ENCODE data around the gene TESPA1. TPM values are rescaled to one million over a fixed set of nuclear protein-coding genes. Genes with fewer than 3 reads are reported as not detected.

Gene TESPA1
- total and polyA plus RNA-seq, 2 of the 8 experiments (the other 6 are each of a cell fraction or from before 2014, with no cell fraction given): not detected

DNA sequence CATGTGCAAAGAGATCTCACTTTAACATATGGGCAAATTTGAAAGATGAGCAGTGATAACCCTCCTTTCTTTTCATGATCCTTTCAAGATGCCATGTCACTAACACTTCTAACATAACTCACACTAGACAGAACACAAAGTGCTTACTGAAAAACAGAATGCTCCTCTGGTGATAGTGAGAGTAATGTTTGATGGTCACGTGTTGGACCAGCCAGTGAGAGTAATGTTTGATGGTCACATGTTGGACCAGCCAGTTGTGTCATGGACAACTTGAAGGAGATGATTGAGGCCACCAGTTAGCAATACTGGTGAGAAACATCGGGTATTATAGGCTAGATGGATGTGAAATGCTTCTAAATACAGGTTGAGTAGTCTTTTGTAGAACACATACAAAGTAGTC is 40.9 kb upstream of the TESPA1 start:
- H3K4ac ChIP-seq (replicated peaks; ENCODE audit: insufficient read length, low read depth, low read length): no peak overlapping the region
- H2BK20ac ChIP-seq (ENCODE audit: low read length): no peak overlapping the region
- no peak overlapping the region for H4K91ac ChIP-seq (replicated peaks; ENCODE audit: insufficient read length, low read length)
- WGBS, 2 experiments (ENCODE audit: extremely low coverage in 1 of 2, insufficient coverage in 1 of 2, insufficient read length in 1 of 2, insufficient replicate concordance in 2 of 2, low coverage in 1 of 2, low lambda C conversion rate in 2 of 2, missing lambda C conversion rate in 1 of 2): 89% methylated on average over 2 of the region's 2 CpGs; no CpG with 5 or more reads in 1 of the 2 experiments
- ChIA-PET POLR2A (ENCODE audit: partially characterized antibody) (no interaction called here), CTCF (ENCODE audit: partially characterized antibody) (interaction anchor here (1.8 kb wide), 1 partner anchor 47 kb away, joined by 8 read pairs; no protein-coding TSS in a partner anchor)
- H3K23me2 ChIP-seq (ENCODE audit: low read depth, low read length): no peaks in the 10 kb centered on the region
- H3K79me2 ChIP-seq (ENCODE audit: control insufficient read depth in 1 of 2, insufficient read depth in 2 of 2, low read length in 2 of 2): no peaks in the 10 kb centered on the region
- H2BK12ac ChIP-seq (ENCODE audit: low read depth, low read length): no peak overlapping the region
- H3K18ac ChIP-seq (ENCODE audit: extremely low read depth, low read length): no peak overlapping the region
- H2BK5ac ChIP-seq (ENCODE audit: low read depth, low read length): no peak overlapping the region
- H3K56ac ChIP-seq (replicated peaks; ENCODE audit: insufficient read length, low read depth, low read length): no peak overlapping the region
- no peak overlapping the region for H3K27ac ChIP-seq (ENCODE audit: low read depth, low read length)
- H3K79me1 ChIP-seq (ENCODE audit: low read depth, low read length): no peaks in the 10 kb centered on the region
- no peak overlapping the region for H2BK120ac ChIP-seq (replicated peaks; ENCODE audit: low read depth, low read length)
- H3K27me3 ChIP-seq (replicated peaks in 1 of 4; ENCODE audit: control insufficient read depth in 3 of 4, extremely low read depth in 1 of 4, insufficient read depth in 3 of 4, low read length in 3 of 4): no peaks in the 10 kb centered on the region
- H2AFZ ChIP-seq (ENCODE audit: low read length): no peak overlapping the region
- H3K4me1 ChIP-seq (replicated peaks in 1 of 4; ENCODE audit: control insufficient read depth in 3 of 4, insufficient read depth in 4 of 4, low read length in 3 of 4): no peaks in the 10 kb centered on the region
- H2AK5ac ChIP-seq (ENCODE audit: low read depth, low read length): no peak overlapping the region
- H3K23ac ChIP-seq (ENCODE audit: insufficient read length): no peak overlapping the region
- no peak for DNase-seq (ENCODE audit: low read depth in 1 of 2, low spot score in 2 of 2)
- no peak overlapping the region for H3K4me2 ChIP-seq (ENCODE audit: insufficient read depth in 1 of 2, low read depth in 2 of 2, low read length in 2 of 2)
- H2BK15ac ChIP-seq (ENCODE audit: low read length): no peak overlapping the region
- no peak overlapping the region for H3K14ac ChIP-seq (ENCODE audit: insufficient read length)
- FAIRE-seq: no peak
- H3K4me3 ChIP-seq (ENCODE audit: extremely low read depth in 1 of 4, insufficient read depth in 2 of 4, low read depth in 3 of 4, low read length in 4 of 4): no peak overlapping the region
- H4K8ac ChIP-seq (ENCODE audit: extremely low read depth, insufficient read depth, low read length): no peak overlapping the region
- no peaks in the 10 kb centered on the region for H3K9me3 ChIP-seq (ENCODE audit: insufficient read depth in 2 of 2, low read depth in 1 of 2, low read length in 1 of 2)
- H3K36me3 ChIP-seq (ENCODE audit: control insufficient read depth in 2 of 4, insufficient read depth in 4 of 4, low read length in 3 of 4): no peaks in the 10 kb centered on the region
- no peaks in the 10 kb centered on the region for H4K20me1 ChIP-seq (replicated peaks in 1 of 2; ENCODE audit: control insufficient read depth in 1 of 2, insufficient read depth in 2 of 2, low read length in 2 of 2)
- no peak overlapping the region for H3K9ac ChIP-seq (replicated peaks in 1 of 4; ENCODE audit: extremely low read depth in 1 of 4, low read depth in 3 of 4, low read length in 3 of 4)
- no peak overlapping the region for H4K5ac ChIP-seq (ENCODE audit: insufficient read length, low read depth, low read length)
- TF ChIP-seq KDM1A (IDR thresholded peaks at IDR 0.05; ENCODE audit: borderline replicate concordance, low read length): no peak
- no peak for TF ChIP-seq POLR2A (IDR thresholded peaks at IDR 0.05; ENCODE audit: control extremely low read depth in 1 of 2, low read depth in 2 of 2, low read length in 2 of 2)
- TF ChIP-seq SIRT6 (IDR thresholded peaks at IDR 0.05; ENCODE audit: low read length): no peak
- TF ChIP-seq SP1 (IDR thresholded peaks at IDR 0.05; ENCODE audit: low read depth, low read length): no peak
- no peak for TF ChIP-seq CREB1 (IDR thresholded peaks at IDR 0.05)
- no peak for TF ChIP-seq MAFK (IDR thresholded peaks at IDR 0.05; ENCODE audit: low read depth, low read length)
- no peak for TF ChIP-seq CBX5 (IDR thresholded peaks at IDR 0.05; ENCODE audit: low read depth, low read length)
- TF ChIP-seq RXRA (IDR thresholded peaks at IDR 0.05; ENCODE audit: insufficient read depth, low read depth, low read length): no peak
- no peak for TF ChIP-seq TBP (IDR thresholded peaks at IDR 0.05; ENCODE audit: low read depth, low read length)
- TF ChIP-seq ATF3 (IDR thresholded peaks at IDR 0.05; ENCODE audit: insufficient read depth, low read depth, low read length): no peak
- TF ChIP-seq BRCA1 (IDR thresholded peaks at IDR 0.05; ENCODE audit: low read depth, low read length): no peak
- no peak for TF ChIP-seq EZH2 (IDR thresholded peaks at IDR 0.05; ENCODE audit: low read depth, low read length, severe bottlenecking)
- TF ChIP-seq PHF8 (conservative IDR thresholded peaks at IDR 0.05; ENCODE audit: low read depth, low read length): no peak
- TF ChIP-seq, protein P1, sequence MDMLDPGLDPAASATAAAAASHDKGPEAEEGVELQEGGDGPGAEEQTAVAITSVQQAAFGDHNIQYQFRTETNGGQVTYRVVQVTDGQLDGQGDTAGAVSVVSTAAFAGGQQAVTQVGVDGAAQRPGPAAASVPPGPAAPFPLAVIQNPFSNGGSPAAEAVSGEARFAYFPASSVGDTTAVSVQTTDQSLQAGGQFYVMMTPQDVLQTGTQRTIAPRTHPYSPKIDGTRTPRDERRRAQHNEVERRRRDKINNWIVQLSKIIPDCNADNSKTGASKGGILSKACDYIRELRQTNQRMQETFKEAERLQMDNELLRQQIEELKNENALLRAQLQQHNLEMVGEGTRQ (IDR thresholded peaks at IDR 0.05; ENCODE audit: low read length): no peak
- no peak for TF ChIP-seq POLR2AphosphoS5 (IDR thresholded peaks at IDR 0.05; ENCODE audit: low read depth, low read length)
